K562 (cell line): ENCODE data around the gene FUT6. TPM values are rescaled to one million over a fixed set of nuclear protein-coding genes. Genes with fewer than 3 reads are reported as not detected.

Experiments
- ATAC-seq: fragments of 200-7000 bp; cut with Tn5 transposase; 3 replicates; pipeline ENCODE4 v1.9.1; 2020; ENCODE audit warnings: moderate library complexity
- BruUV-seq: library from RNA; stranded (reverse); fragments of 400-500 nt; replicated peaks from 2 replicates; lab custom pipeline; 2021; lab: Mats Ljungman, UMichigan
- CTCF ChIA-PET: fragments of 300-600 bp; formaldehyde crosslinking; extraction: SDS; loops from one replicate; lab custom pipeline; 2021; ENCODE audit warnings: low intra/inter-chr PET ratio; lab: Yijun Ruan, JAX
- POLR2A ChIA-PET: fragments of 300-600, 350-650 bp; sonication (Branson Sonifier 250); formaldehyde crosslinking; extraction: SDS; loops from one replicate; lab custom pipeline; 2021; ENCODE audit warnings: antibody characterized with exemption, inconsistent platforms; lab: Yijun Ruan, JAX
- DNase-seq, 4 experiments: peaks; one replicate each; pipeline versions ENCODE4 v3.0.0 to v3.0.0-alpha.2; 2011 to 2018; ENCODE audit warnings: low spot score in 3 of 4, mixed read lengths in 3 of 4; ENCODE audit errors: extremely low read depth in 1 of 4
- FAIRE-seq: peaks from 2 replicates; lab custom pipeline; 2011; peaks lifted over from hg19 to GRCh38; lab: Jason Lieb, UNC
- H2AFZ ChIP-seq: 2 replicates; pipeline ENCODE4 v1.6.0; 2011; ENCODE audit warnings: low read depth, low read length, control low read depth, inconsistent platforms
- H3K27ac ChIP-seq: fragments of 200-600 bp; 3 replicates; pipeline ENCODE4 v1.8.0; 2011; ENCODE audit warnings: low read depth, mild to moderate bottlenecking, control low read depth, inconsistent platforms, low read length, moderate library complexity, mixed read lengths; ENCODE audit errors: extremely low read depth
- H3K27me3 ChIP-seq, 2 experiments: fragments of 300-600 bp in 1 of 2; 2 replicates in 1 of 2; 3 replicates in 1 of 2; pipeline versions ENCODE4 v1.6.0 to v1.8.0; 2011; ENCODE audit warnings: inconsistent platforms in 2 of 2, low read length in 2 of 2, mild to moderate bottlenecking in 1 of 2, mixed read lengths in 1 of 2, moderate library complexity in 1 of 2; ENCODE audit not compliant: control insufficient read depth in 2 of 2, insufficient read depth in 2 of 2
- H3K36me3 ChIP-seq: fragments of 300-600 bp; 3 replicates; pipeline ENCODE4 v1.8.0; 2011; ENCODE audit warnings: mild to moderate bottlenecking, low read length, inconsistent platforms; ENCODE audit not compliant: control insufficient read depth, insufficient read depth
- H3K4me1 ChIP-seq, 2 experiments: fragments of 200-600 bp in 1 of 2; replicated peaks in 1 of 2; 2 replicates in 1 of 2; 3 replicates in 1 of 2; pipeline versions ENCODE4 v1.5.1 to v1.8.0; 2011; ENCODE audit warnings: inconsistent platforms in 2 of 2, low read length in 2 of 2, mild to moderate bottlenecking in 1 of 2, mixed read lengths in 1 of 2, moderate library complexity in 1 of 2; ENCODE audit not compliant: control insufficient read depth in 2 of 2, insufficient read depth in 2 of 2
- H3K4me2 ChIP-seq: 2 replicates; pipeline ENCODE4 v1.6.1; 2011; ENCODE audit warnings: low read length, control low read depth, inconsistent platforms, mixed read lengths; ENCODE audit not compliant: insufficient read depth
- H3K4me3 ChIP-seq: fragments of 200-600 bp; sonication (generic), shearing (Covaris generic); 2 replicates; pipeline ENCODE4 v1.5.1; 2016; ENCODE audit warnings: control low read depth, inconsistent platforms
- H3K79me2 ChIP-seq: fragments of 200-600 bp; 3 replicates; pipeline ENCODE4 v1.8.0; 2011; ENCODE audit warnings: low read length, inconsistent platforms; ENCODE audit not compliant: control insufficient read depth, insufficient read depth
- H3K9ac ChIP-seq, 2 experiments: 2 replicates each; pipeline versions ENCODE4 v1.6.0 to v1.6.1; 2011; ENCODE audit warnings: low read depth in 2 of 2, low read length in 2 of 2, control low read depth in 1 of 2, inconsistent platforms in 1 of 2, mild to moderate bottlenecking in 1 of 2, mixed read lengths in 1 of 2; ENCODE audit not compliant: insufficient read depth in 1 of 2
- H3K9me1 ChIP-seq: one replicate; pipeline ENCODE4 v1.6.0; 2011; ENCODE audit warnings: inconsistent platforms, mild to moderate bottlenecking, low read length, moderate library complexity; ENCODE audit not compliant: control insufficient read depth, insufficient read depth
- H3K9me3 ChIP-seq: replicated peaks from 2 replicates; pipeline ENCODE4 v1.5.1; 2011; ENCODE audit warnings: low read depth, low read length, inconsistent platforms; ENCODE audit not compliant: control insufficient read depth, insufficient read depth
- H4K20me1 ChIP-seq: replicated peaks from 2 replicates; pipeline ENCODE4 v1.6.1; 2011; ENCODE audit warnings: low read length, inconsistent platforms, mixed read lengths; ENCODE audit not compliant: control insufficient read depth, insufficient read depth
- CUX1 ChIP-seq: fragments of 200-800 bp; sonication (Bioruptor generic); IDR thresholded peaks from 2 replicates; pipeline ENCODE4 v1.6.1; 2016; ENCODE audit warnings: missing genetic modification characterization, missing compliant biosample characterization
- DDX20 ChIP-seq: fragments of 450-650 bp; IDR thresholded peaks from 2 replicates; pipeline ENCODE4 v1.6.1; 2016; ENCODE audit warnings: missing genetic modification characterization, low read depth, mild to moderate bottlenecking, missing compliant biosample characterization, moderate library complexity
- ETS1 ChIP-seq: conservative IDR thresholded peaks from 2 replicates; pipeline ENCODE4 v1.6.1; 2011; ENCODE audit warnings: low read depth, mild to moderate bottlenecking, low read length; ENCODE audit not compliant: control insufficient read depth
- HNRNPL ChIP-seq: fragments of 200-400 bp; formaldehyde crosslinking; IDR thresholded peaks from 2 replicates; pipeline ENCODE4 v1.6.1; 2017; ENCODE audit warnings: low read depth, mild to moderate bottlenecking, low read length
- MAZ ChIP-seq, 2 experiments: fragments of 450-650 bp in 1 of 2; sonication (generic) in 1 of 2; formaldehyde crosslinking; IDR thresholded peaks in 1 of 2; conservative IDR thresholded peaks in 1 of 2; 2 replicates each; pipeline versions ENCODE4 v1.4.0 to v1.5.0; 2020; ENCODE audit warnings: mild to moderate bottlenecking in 1 of 2, missing genetic modification reagents in 1 of 2
- MCM7 ChIP-seq, 2 experiments: fragments of 450-650 bp; IDR thresholded peaks; 2 replicates each; pipeline ENCODE4 v1.6.1; 2016 to 2018
- MEF2D ChIP-seq: conservative IDR thresholded peaks from 2 replicates; pipeline ENCODE4 v1.6.1; 2016; ENCODE audit warnings: low read depth, missing genetic modification characterization, missing compliant biosample characterization
- MTA3 ChIP-seq: fragments of 450-650 bp; formaldehyde crosslinking; IDR thresholded peaks from 2 replicates; pipeline ENCODE4 v1.6.1; 2017; ENCODE audit warnings: mild to moderate bottlenecking, borderline replicate concordance
- MYNN ChIP-seq, 2 experiments: sonication (generic); formaldehyde crosslinking in 1 of 2; IDR thresholded peaks; 2 replicates each; pipeline versions ENCODE4 v1.5.0 to v1.6.1; 2016 to 2020; ENCODE audit warnings: antibody characterized with exemption in 1 of 2, missing genetic modification reagents in 1 of 2
- NFYB ChIP-seq: IDR thresholded peaks from 2 replicates; pipeline ENCODE4 v1.6.1; 2011; ENCODE audit warnings: mild to moderate bottlenecking, moderate library complexity; ENCODE audit not compliant: insufficient read length; ENCODE audit errors: extremely low read depth
- NR4A1 ChIP-seq, 2 experiments: fragments of 250-450 bp in 1 of 2; fragments of 450-650 bp in 1 of 2; sonication (Bioruptor Pico) in 1 of 2; IDR thresholded peaks; 2 replicates each; pipeline versions ENCODE4 v1.4.0 to v1.6.1; 2016 to 2020; ENCODE audit warnings: mild to moderate bottlenecking in 2 of 2, missing compliant biosample characterization in 1 of 2, missing genetic modification characterization in 1 of 2, moderate library complexity in 1 of 2
- RBM22 ChIP-seq: fragments of 200-400 bp; formaldehyde crosslinking; IDR thresholded peaks from 2 replicates; pipeline ENCODE4 v1.6.1; 2018; ENCODE audit warnings: low read length, low read depth; ENCODE audit not compliant: poor library complexity, severe bottlenecking
- ZNF175 ChIP-seq: fragments of 200-800 bp; sonication (Bioruptor generic); IDR thresholded peaks from 2 replicates; pipeline ENCODE4 v1.6.1; 2016; ENCODE audit warnings: low read depth, mild to moderate bottlenecking, missing genetic modification characterization, missing compliant biosample characterization
- ZNF77 ChIP-seq: fragments of 250-450 bp; sonication (Bioruptor Pico); IDR thresholded peaks from 2 replicates; pipeline ENCODE4 v1.5.0; 2020
- ZZZ3 ChIP-seq: fragments of 450-650 bp; IDR thresholded peaks from 2 replicates; pipeline ENCODE4 v1.6.1; 2016; ENCODE audit warnings: antibody characterized with exemption, mild to moderate bottlenecking, moderate library complexity
- WGBS: fragments of 100-300 bp; shearing (Covaris generic); methylation state at CpG from one replicate; pipeline ENCODE4 v1.1.6; 2016; ENCODE audit warnings: low coverage, mixed read lengths; ENCODE audit not compliant: insufficient coverage; ENCODE audit errors: missing lambda C conversion rate; 5-methylcytosine and 5-hydroxymethylcytosine counted together
- in situ Hi-C: fragments of 300-500 bp; cut with MboI; formaldehyde crosslinking; loops from 4 replicates; pipeline ENCODE4 v1.15.0; 2018; ENCODE audit warnings: inconsistent platforms, mixed read lengths
- intact Hi-C: fragments of 100-400 bp; cut with micrococcal nuclease; formaldehyde crosslinking; loops from 2 replicates; pipeline ENCODE4 v1.14.2; 2022
- polyA plus RNA-seq, 8 experiments: library from polyadenylated mRNA; depleted of rRNA in 4 of 8; stranded (reverse) in 5 of 8; unstranded in 3 of 8; fragments of >200 nt; fragmentation: Nextera tagmentation in 2 of 8; fragmentation: Illumina TruSeq in 1 of 8; extraction: Ambion mirVana in 2 of 8; extraction: Trizol in 1 of 8; gene quantifications; 2 replicates each; pipeline versions ENCODE4 v1.2.1 to v1.2.3, GENCODE V29; 2011 to 2014; ENCODE audit warnings: inconsistent platforms in 1 of 8, missing spikeins in 1 of 8
- total RNA-seq, 7 experiments: library from RNA; depleted of rRNA in 6 of 7; stranded (reverse); fragments of >200 nt in 6 of 7; fragmentation: Illumina TruSeq in 2 of 7; extraction: Trizol in 2 of 7; gene quantifications; 2 replicates each; pipeline versions ENCODE4 v1.2.1 to v1.2.3, GENCODE V29; 2011 to 2021; ENCODE audit warnings: low replicate concordance in 1 of 7

FUT6 gene
- total and polyA plus RNA-seq, 9 of the 15 experiments (the other 6 are each of a cell fraction or from before 2014, with no cell fraction given) = 0.04 TPM; not detected in 8

GRCh38 chr19:5880604-5881078 is 41.1 kb upstream of the FUT6 start:
- no peaks in the 10 kb centered on the region for H3K79me2 ChIP-seq
- H3K4me3 ChIP-seq = no peak overlapping the region
- H3K9ac ChIP-seq = 0 out of 4 replicates have a peak overlapping the region, but pooled peaks of 1 of the 2 experiments have one; percentile 35
- BruUV-seq = no TSS peak
- no peak for DNase-seq
- no peaks in the 10 kb centered on the region for H3K9me3 ChIP-seq
- WGBS = 3% methylated on average over 15 of the region's 15 CpGs
- POLR2A ChIA-PET = no interaction called here
- no peaks in the 10 kb centered on the region for H4K20me1 ChIP-seq
- no peak overlapping the region for H2AFZ ChIP-seq
- H3K27me3 ChIP-seq = peaks cover 15 to 42% of the 10 kb centered on the region in 2 experiments; a peak in 4 of 5 replicates
- no peak for FAIRE-seq
- no peaks in the 10 kb centered on the region for H3K36me3 ChIP-seq
- peaks cover 2 to 15% of the 10 kb centered on the region in 2 experiments; a peak in 2 of 5 replicates for H3K4me1 ChIP-seq
- no peak for ATAC-seq
- no peak overlapping the region for H3K4me2 ChIP-seq
- in situ Hi-C loops = no loop called here
- no peak overlapping the region for H3K27ac ChIP-seq
- no peaks in the 10 kb centered on the region for H3K9me1 ChIP-seq
- CTCF ChIA-PET = no interaction called here
- intact Hi-C loops = no loop called here
- no peak for TF ChIP-seq MAZ (CRISPR knock-in tag; conservative IDR thresholded peaks at IDR 0.05 in 1 of 2, IDR thresholded peaks at IDR 0.05 in 1 of 2)
- TF ChIP-seq ZNF175 (CRISPR knock-in tag) = no peak
- no peak for TF ChIP-seq MCM7 (IDR thresholded peaks at IDR 0.05)
- TF ChIP-seq RBM22 = no peak
- no peak for TF ChIP-seq NR4A1 (CRISPR knock-in tag; IDR thresholded peaks at IDR 0.05)
- no peak for TF ChIP-seq NR4A1 (tag; IDR thresholded peaks at IDR 0.05)
- no peak for TF ChIP-seq ZZZ3
- no peak for TF ChIP-seq ETS1
- no peak for TF ChIP-seq HNRNPL
- no peak for TF ChIP-seq CUX1 (CRISPR knock-in tag)
- TF ChIP-seq MEF2D (tag) = 0 out of 2 replicates have a peak, but pooled peaks have one; percentile 56
- TF ChIP-seq MYNN (IDR thresholded peaks at IDR 0.05) = no peak
- TF ChIP-seq MYNN (CRISPR knock-in tag; IDR thresholded peaks at IDR 0.05) = no peak
- TF ChIP-seq MTA3 = no peak
- no peak for TF ChIP-seq ZNF77 (CRISPR knock-in tag)
- no peak for TF ChIP-seq DDX20
- no peak for TF ChIP-seq NFYB
